HepG2 (cell line): ENCODE measurements around the gene CALN1. TPM values are rescaled to one million over a fixed set of nuclear protein-coding genes. Genes with fewer than 3 reads are reported as not detected.

Experiments used
- E2F2 ChIP-seq: sonication (generic); formaldehyde crosslinking; IDR thresholded peaks from 2 replicates; pipeline ENCODE4 v1.4.0; 2020; ENCODE audit warnings: missing genetic modification reagents, borderline replicate concordance
- GMEB1 ChIP-seq: sonication (generic); formaldehyde crosslinking; IDR thresholded peaks from 2 replicates; pipeline ENCODE4 v1.5.1; 2020; ENCODE audit warnings: missing genetic modification reagents, mild to moderate bottlenecking, borderline replicate concordance
- GPN1 ChIP-seq: sonication (generic); formaldehyde crosslinking; IDR thresholded peaks from 2 replicates; pipeline ENCODE4 v1.5.1; 2020; ENCODE audit warnings: missing genetic modification reagents, borderline replicate concordance
- ZBTB46 ChIP-seq: sonication (generic); formaldehyde crosslinking; IDR thresholded peaks from 2 replicates; pipeline ENCODE4 v1.4.0; 2020; ENCODE audit warnings: mild to moderate bottlenecking, missing genetic modification reagents, borderline replicate concordance
- ZFP36 ChIP-seq: fragments of 150-350 bp; IDR thresholded peaks from 2 replicates; pipeline ENCODE4 v1.6.1; 2018; ENCODE audit warnings: borderline replicate concordance, low read length, low read depth; ENCODE audit not compliant: partially characterized antibody
- ZNF569 ChIP-seq: sonication (generic); formaldehyde crosslinking; IDR thresholded peaks from 2 replicates; pipeline ENCODE4 v1.5.0; 2020; ENCODE audit warnings: mild to moderate bottlenecking, missing genetic modification reagents, moderate library complexity, borderline replicate concordance
- ZNF639 ChIP-seq: conservative IDR thresholded peaks from 2 replicates; pipeline ENCODE4 v1.6.1; 2018; ENCODE audit warnings: missing genetic modification reagents
- polyA plus RNA-seq, 8 experiments: library from polyadenylated mRNA; depleted of rRNA in 3 of 8; stranded (reverse) in 7 of 8; unstranded in 1 of 8; fragments of >200 nt; fragmentation: Illumina TruSeq in 4 of 8; extraction: Trizol in 4 of 8; gene quantifications; 2 replicates each; pipeline versions ENCODE4 v1.2.1 to v1.2.3, GENCODE V29; 2011 to 2016; ENCODE audit warnings: low read depth in 4 of 8, missing spikeins in 1 of 8, mixed read lengths in 1 of 8; ENCODE audit not compliant: insufficient read depth in 1 of 8
- total RNA-seq, 5 experiments: library from RNA; depleted of rRNA; stranded (reverse); fragments of >200 nt; fragmentation: Illumina TruSeq; extraction: Trizol; gene quantifications; 2 replicates each; pipeline ENCODE4 v1.2.3, GENCODE V29; 2016; ENCODE audit warnings: low read depth in 1 of 5

The CALN1 gene
- total and polyA plus RNA-seq, 2 of the 13 experiments (the other 11 are each of a cell fraction or from before 2014, with no cell fraction given): not detected

- no peak for TF ChIP-seq ZNF639 (CRISPR knock-in tag)
- no peak for TF ChIP-seq ZBTB46 (CRISPR knock-in tag)
- TF ChIP-seq ZNF569 (CRISPR knock-in tag): no peak
- TF ChIP-seq GMEB1: no peak
- TF ChIP-seq ZFP36: no peak
- no peak for TF ChIP-seq GPN1 (CRISPR knock-in tag)
- TF ChIP-seq E2F2 (CRISPR knock-in tag): no peak
- TF ChIP-seq, all 625 proteins: peak for 0
These were observed 394.4 kb downstream of the CALN1 start (continued) for GRCh38 chr7:72017756-72018155.
